CD1c-positive myeloid dendritic cell (primary cell): Measurements from ENCODE around the gene PLXDC2.
"Not testable (repeated sequence)": the region's sequence is repeated elsewhere in the genome, so short reads cannot be mapped to it uniquely, and the experiment has no call there.

Experiments
- DNase-seq: peaks from one replicate; pipeline ENCODE4 v3.0.0-alpha.2; 2016; ENCODE audit errors: extremely low spot score

The PLXDC2 gene

GRCh38 chr10:19816411-19817230 is at the start of gene PLXDC2:
Gene PLXDC2 (plus strand): TSS chr10:19816432.
- peak; percentile 91 for DNase-seq

GRCh38 chr10:19767876-19768275 is 48.4 kb upstream of the PLXDC2 start:
- DNase-seq, result no peak

GRCh38 chr10:19769826-19770225 is 46.4 kb upstream of the PLXDC2 start:
- DNase-seq, result not testable (repeated sequence)

- DNase-seq, result peak; percentile 31
These were observed 43.3 kb upstream of the PLXDC2 start for GRCh38 chr10:19772972-19773371.

DNA sequence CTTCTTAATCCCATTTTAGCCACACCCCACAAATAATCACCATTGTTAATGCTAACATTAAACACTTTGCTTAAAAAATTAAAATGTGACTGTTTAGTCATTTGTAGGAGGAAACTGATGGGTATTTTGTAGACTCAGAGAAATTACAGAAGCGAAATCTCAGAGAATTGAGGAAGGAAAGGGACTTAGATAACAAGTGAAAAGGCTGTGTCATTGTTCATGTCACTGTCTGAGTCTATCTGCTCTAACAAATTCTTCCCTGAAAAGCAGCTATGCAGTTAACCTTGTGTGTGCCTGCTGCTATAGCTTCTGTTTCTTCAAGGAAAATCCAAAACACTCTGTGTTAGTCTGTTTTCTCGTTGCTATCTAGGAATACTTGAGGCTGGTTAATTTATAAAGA is 40.9 kb upstream of the PLXDC2 start:
- peak; percentile 83 for DNase-seq

DNA sequence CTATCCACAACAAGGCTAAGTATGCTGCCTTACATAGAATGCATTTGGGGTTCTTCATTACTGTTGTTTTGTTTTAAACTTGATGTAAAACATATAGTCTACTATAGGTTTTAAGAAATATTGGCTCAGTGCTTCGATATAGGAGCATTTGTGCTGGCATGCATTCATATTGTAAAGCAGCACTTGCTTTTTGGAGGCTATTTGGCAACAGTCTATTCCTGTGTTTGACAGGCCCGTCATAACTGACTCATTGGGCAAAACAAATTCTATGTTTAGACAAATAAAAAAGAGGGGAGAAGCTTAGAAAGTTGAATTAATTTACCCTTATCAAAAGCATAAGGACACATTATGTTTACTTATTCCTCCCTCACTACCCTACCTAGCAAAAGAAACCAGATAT is 38.4 kb upstream of the PLXDC2 start:
- DNase-seq, result no peak

GRCh38 chr10:19778996-19779395 is 37.2 kb upstream of the PLXDC2 start:
- DNase-seq, result no peak

DNA sequence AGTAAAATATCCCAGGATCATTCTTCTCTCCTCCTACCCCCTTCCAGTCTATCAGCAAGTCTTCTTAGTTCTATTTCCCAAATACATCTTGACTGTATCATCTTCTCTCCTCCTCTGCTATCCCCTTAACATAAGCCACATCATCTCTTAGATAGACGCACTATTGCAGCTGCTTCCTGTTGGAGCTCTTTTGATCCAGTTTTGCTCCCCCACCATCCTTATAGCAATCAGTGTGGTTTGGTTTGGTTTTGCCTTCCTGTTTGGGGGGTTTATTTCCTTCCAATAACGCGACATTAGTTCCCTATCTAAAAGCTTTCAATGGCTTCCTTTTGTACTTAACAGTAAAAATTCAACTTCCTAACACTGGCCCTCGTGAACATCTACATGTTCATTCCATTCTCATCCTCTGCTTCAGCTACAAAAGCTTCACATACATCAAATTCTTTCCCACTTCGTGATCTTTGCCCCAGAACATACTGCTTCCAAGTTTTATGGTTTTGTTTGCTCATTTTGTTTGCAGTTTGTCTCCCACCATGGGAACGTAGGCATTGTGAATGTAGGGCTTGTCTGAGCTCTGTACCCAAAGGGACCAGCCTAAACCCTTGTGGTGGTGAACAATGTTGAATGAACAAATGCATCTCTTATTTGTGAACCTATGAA is 33.7 kb upstream of the PLXDC2 start:
- no peak for DNase-seq

DNA sequence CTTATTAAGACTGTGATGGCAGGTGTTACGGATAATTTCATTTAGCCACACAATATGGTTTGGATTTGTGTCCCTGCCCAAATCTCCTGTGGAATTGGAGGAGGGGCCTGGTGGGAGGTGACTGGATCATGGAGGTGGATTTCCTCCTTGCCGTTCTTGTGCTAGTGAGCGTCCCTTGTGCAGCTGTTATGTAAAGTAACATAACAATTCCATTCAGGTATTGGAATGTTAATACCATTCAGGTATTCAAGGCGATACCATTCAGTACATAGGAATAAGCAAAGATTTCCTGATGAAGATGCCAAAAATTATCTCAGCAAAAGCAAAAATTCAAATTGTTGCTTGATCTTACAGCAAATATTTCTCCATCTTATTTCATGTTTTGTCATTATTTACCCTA is 32.5 kb upstream of the PLXDC2 start:
- DNase-seq, result no peak

- no peak for DNase-seq
These were observed 30.9 kb upstream of the PLXDC2 start for GRCh38 chr10:19785366-19785765.

- DNase-seq, result peak; percentile 62
These were observed 28.1 kb upstream of the PLXDC2 start for GRCh38 chr10:19788075-19788686.

- no peak for DNase-seq
These were observed 27.3 kb upstream of the PLXDC2 start for GRCh38 chr10:19788902-19789301.

DNA sequence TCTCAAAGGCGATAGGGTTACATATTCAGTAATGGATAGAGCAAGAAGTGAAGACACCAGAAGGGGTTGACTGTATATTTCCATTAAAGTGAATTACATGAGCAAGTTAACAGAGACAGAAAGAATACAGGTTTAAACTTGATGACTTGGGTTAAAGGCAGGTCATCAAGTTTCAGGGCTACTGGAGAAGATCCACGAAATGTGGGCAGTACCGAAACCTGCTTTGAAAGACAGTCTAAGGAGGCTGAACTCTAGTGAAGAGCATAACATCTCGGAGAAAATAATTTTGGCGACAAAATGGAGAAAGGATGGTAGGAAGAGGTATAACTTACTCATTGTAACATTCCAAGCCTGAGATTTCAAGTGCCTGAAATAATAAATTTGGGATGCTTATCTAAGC is 26.6 kb upstream of the PLXDC2 start:
- no peak for DNase-seq

DNA sequence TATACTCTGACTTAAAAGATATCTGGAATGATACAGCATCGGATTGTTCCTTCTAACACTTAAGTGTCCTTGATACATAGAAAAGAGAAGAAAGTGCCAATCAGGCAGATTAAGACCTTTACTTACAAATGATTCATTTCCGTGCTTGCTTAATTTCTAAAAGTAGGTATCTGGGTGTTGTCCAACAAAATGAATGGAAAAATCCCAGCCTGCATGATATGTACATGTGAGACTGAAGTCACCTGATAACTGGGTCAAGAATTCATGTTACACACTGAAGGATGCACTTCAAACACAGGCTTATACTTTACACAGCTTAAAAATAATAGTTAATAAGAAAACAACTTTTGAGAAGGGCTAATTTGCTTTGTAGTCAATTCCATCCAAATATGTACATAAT is 25.2 kb upstream of the PLXDC2 start:
- DNase-seq, result no peak

- DNase-seq, result no peak
These were observed 20.5 kb upstream of the PLXDC2 start for GRCh38 chr10:19795684-19796083.

DNA sequence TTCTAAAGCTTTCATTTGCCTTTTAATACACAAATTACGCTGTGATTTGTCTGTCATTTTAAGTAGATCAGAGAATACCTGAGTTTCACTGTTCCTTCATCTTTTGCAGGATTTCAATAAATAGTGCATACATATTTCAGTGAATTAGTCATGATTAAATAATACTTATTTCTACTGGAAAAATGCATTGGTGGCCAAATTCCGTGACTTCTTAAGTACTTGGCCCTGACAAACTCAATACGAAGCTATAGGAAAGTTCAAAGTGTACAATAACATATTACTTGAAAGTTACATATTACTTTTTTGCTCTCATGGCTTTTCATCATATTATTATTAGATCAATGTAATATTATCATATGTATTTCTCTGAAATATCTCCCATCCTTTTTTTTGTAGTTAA is 16.1 kb upstream of the PLXDC2 start:
- DNase-seq, result no peak

- DNase-seq, result no peak
These were observed 14.9 kb upstream of the PLXDC2 start for GRCh38 chr10:19801369-19801768.

DNA sequence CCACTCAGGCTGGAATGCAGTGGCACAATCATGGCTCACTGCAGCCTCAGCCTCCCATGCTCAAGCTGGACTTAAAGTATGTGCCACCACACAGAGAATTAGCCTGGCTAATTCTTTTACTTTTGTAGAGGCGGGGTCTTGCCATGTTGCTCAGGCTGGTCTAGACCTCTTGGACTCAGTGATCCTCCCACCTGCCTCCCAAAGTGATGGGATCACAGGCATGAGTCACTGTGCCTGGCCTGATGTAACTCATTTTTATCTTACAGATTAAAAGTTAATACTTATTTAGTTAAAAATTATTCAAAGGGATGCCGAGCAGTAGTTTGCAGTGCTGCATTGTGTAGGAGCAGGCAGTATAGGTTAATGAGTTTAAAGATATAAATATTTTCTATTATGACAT is 12.6 kb upstream of the PLXDC2 start:
- DNase-seq, result no peak

- no peak for DNase-seq
These were observed 6.8 kb upstream of the PLXDC2 start for GRCh38 chr10:19809481-19809880.

GRCh38 chr10:19811540-19811939 is 4.7 kb upstream of the PLXDC2 start:
- DNase-seq, result no peak

DNA sequence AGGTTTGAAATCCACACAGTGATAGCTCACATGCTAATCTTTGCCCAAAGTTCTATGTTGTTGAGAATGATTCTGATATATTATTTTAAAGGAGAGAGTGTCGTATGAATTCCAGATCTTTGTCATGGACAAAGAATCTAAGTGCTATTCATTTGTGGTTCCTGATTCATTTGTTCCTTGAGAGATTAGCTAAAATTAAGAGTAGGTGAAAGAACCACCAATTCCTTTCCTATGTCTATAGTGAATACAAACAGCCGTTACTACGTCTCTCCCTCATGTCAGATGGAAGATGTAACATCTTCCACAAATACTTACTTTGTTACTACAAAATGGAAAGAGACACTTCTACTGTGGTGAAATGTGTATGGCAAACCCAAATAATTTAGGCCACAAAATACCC is 3.3 kb upstream of the PLXDC2 start:
- DNase-seq, result no peak

- peak; percentile 55 for DNase-seq
These were observed 1.0 kb upstream of the PLXDC2 start for GRCh38 chr10:19815036-19815730.
